Pancreas (tissue), 10 donors: Measurements from ENCODE around the gene XIAP. TPM values are rescaled to one million over a fixed set of nuclear protein-coding genes. Genes with fewer than 3 reads are reported as not detected.

Experiments used
- ATAC-seq, 4 donors: fragments of 200-7000 bp; cut with Tn5 transposase; one replicate each; pipeline versions ENCODE4 v1.8.0 to v1.9.1; 2020; ENCODE audit warnings: mild to moderate bottlenecking in 4 of 4, moderate library complexity in 4 of 4
- DNase-seq, 6 donors: peaks; one replicate each; pipeline ENCODE4 v3.0.0-alpha.2; 2020
- FAIRE-seq: peaks from 2 replicates; lab custom pipeline; 2012; peaks lifted over from hg19 to GRCh38; lab: Jason Lieb, UNC
- H3K27ac ChIP-seq, 4 donors: fragments of 200-600 bp; sonication (generic); 1 replicate in 3 of 4; 2 replicates in 1 of 4; pipeline versions ENCODE4 v1.5.0 to v1.8.0; 2020
- H3K27me3 ChIP-seq, 4 donors: fragments of 200-600 bp; one replicate each; pipeline ENCODE4 v1.8.0; 2021
- H3K36me3 ChIP-seq, 3 donors: fragments of 200-600 bp; sonication (generic) in 1 of 3; one replicate each; pipeline versions ENCODE4 v1.5.0 to v1.8.0; 2020 to 2021
- H3K4me1 ChIP-seq, 3 donors: fragments of 200-600 bp; one replicate each; pipeline ENCODE4 v1.8.0; 2021
- H3K4me3 ChIP-seq, 4 donors: fragments of 200-600 bp; sonication (generic) in 2 of 4; one replicate each; pipeline versions ENCODE4 v1.5.0 to v1.8.0; 2020 to 2021
- H3K9me3 ChIP-seq, 4 donors: fragments of 200-600 bp; one replicate each; pipeline ENCODE4 v1.8.0; 2021
- CTCF ChIP-seq, 4 donors: fragments of 200-600 bp; sonication (generic) in 3 of 4; IDR thresholded peaks; one replicate each; pipeline versions ENCODE4 v1.5.0 to v1.8.0; 2021; ENCODE audit warnings: antibody characterized with exemption in 4 of 4
- whole genome bisulfite sequencing, 2 donors: extraction: QIAGEN DNeasy Blood & Tissue Kit; methylation state at CpG; one replicate each; pipeline ENCODE4 v1.1.7; 2013; 5-methylcytosine and 5-hydroxymethylcytosine counted together
- intact Hi-C, 3 donors: fragments of 100-400 bp; cut with DNase I; formaldehyde crosslinking; loops; one replicate each; pipeline versions ENCODE4 v1.11.1 to v1.14.2; 2022
- polyA plus RNA-seq, 2 donors: library from polyadenylated mRNA; stranded (reverse); fragments of 200-250 nt; gene quantifications; one replicate each; pipeline ENCODE4 v1.2.3, GENCODE V29; 2013
- total RNA-seq, 6 donors: library from RNA; stranded (reverse); fragmentation: NEBNext Ultra II Directional in 4 of 6; extraction: Animal tissue kit (Norgen Biotek cat#: 25700) in 4 of 6; gene quantifications; one replicate each; pipeline versions ENCODE4 v1.2.1 to v1.2.4, GENCODE V29; 2021 to 2023
- donor health status: healthy with polysubstance abuse.
- donor health status: DM: no; HTN: no; CAD: no; lungs with moderate emphysema.
- donor health status: DM: no; HTN: no; CAD: no.
- donor health status: control.
- donor health status: control.
- donor health status: Bipolar disorder and iron deficiency.
- donor health status: DM: yes; HTN: yes; CAD: no.
- donor health status: DM: no; HTN: no; CAD: no.
- donor health status: DM: no; HTN: no; CAD: no.
- donor health status: DM: yes; HTN: yes; CAD: no.

XIAP gene
- total and polyA plus RNA-seq, 8 donors = 3.4 to 40.6 (median 26.0) TPM

GRCh38 chrX:123873956-123874355, 14.1 kb downstream of the XIAP start:
- DNase-seq = no peak
- Histone ChIP-seq H3K27ac (no peak overlapping the region), H3K27me3 (no peaks in the 10 kb centered on the region), H3K9me3 (no peaks in the 10 kb centered on the region), H3K4me3 (no peak overlapping the region), H3K4me1 (peaks cover 0 to 7% (median 0%) of the 10 kb centered on the region in 3 donors), H3K36me3 (no peaks in the 10 kb centered on the region)
- peak; percentile 51 to 72 (median 60) for ATAC-seq
- 50 to 63% methylated on average over 1 of the region's 1 CpG for WGBS, 2 donors
- FAIRE-seq = no peak
- intact Hi-C loops = no loop called here
- TF ChIP-seq CTCF (IDR thresholded peaks at IDR 0.05) = no peak

- ATAC-seq (no peak), FAIRE-seq (no peak), DNase-seq (no peak)
- Histone ChIP-seq H3K36me3 (no peaks in the 10 kb centered on the region), H3K4me1 (peaks cover 0 to 7% (median 0%) of the 10 kb centered on the region in 3 donors), H3K4me3 (no peak overlapping the region), H3K9me3 (no peaks in the 10 kb centered on the region), H3K27ac (no peak overlapping the region), H3K27me3 (no peaks in the 10 kb centered on the region)
- 58 to 67% methylated on average over 2 of the region's 2 CpGs for WGBS, 2 donors
- intact Hi-C loops = no loop called here
- TF ChIP-seq CTCF (IDR thresholded peaks at IDR 0.05) = no peak
Observed at GRCh38 chrX:123876177-123876576, 16.3 kb downstream of the XIAP start.

GRCh38 chrX:123876844-123877243, 17.0 kb downstream of the XIAP start:
- H3K4me3 ChIP-seq = no peak overlapping the region
- H3K27ac ChIP-seq = no peak overlapping the region
- H3K4me1 ChIP-seq = peaks cover 0 to 7% (median 0%) of the 10 kb centered on the region in 3 donors
- FAIRE-seq (no peak), ATAC-seq (no peak), DNase-seq (no peak)
- 83 to 92% methylated on average over 2 of the region's 2 CpGs for WGBS, 2 donors
- intact Hi-C loops = no loop called here
- H3K9me3 ChIP-seq = no peaks in the 10 kb centered on the region
- H3K36me3 ChIP-seq = no peaks in the 10 kb centered on the region
- H3K27me3 ChIP-seq = no peaks in the 10 kb centered on the region
- no peak for TF ChIP-seq CTCF (IDR thresholded peaks at IDR 0.05)

GRCh38 chrX:123878252-123878721, 18.4 kb downstream of the XIAP start:
- Histone ChIP-seq H3K9me3 (no peaks in the 10 kb centered on the region), H3K4me1 (peaks cover 0 to 7% (median 0%) of the 10 kb centered on the region in 3 donors), H3K27me3 (no peaks in the 10 kb centered on the region), H3K27ac (no peak overlapping the region), H3K4me3 (no peak overlapping the region), H3K36me3 (no peaks in the 10 kb centered on the region)
- DNase-seq (no peak), ATAC-seq (peak in 2 of 4 donors; percentile 21 to 35), FAIRE-seq (peak; percentile 53)
- intact Hi-C loops = no loop called here
- 39 to 53% methylated on average over 2 of the region's 2 CpGs for WGBS, 2 donors
- TF ChIP-seq CTCF (IDR thresholded peaks at IDR 0.05) = no peak

GRCh38 chrX:123881330-123881729, 21.5 kb downstream of the XIAP start:
- Histone ChIP-seq H3K27ac (no peak overlapping the region), H3K4me1 (peaks cover 0 to 7% (median 4%) of the 10 kb centered on the region in 3 donors), H3K4me3 (no peak overlapping the region), H3K27me3 (no peaks in the 10 kb centered on the region), H3K9me3 (no peaks in the 10 kb centered on the region), H3K36me3 (no peaks in the 10 kb centered on the region)
- peak; percentile 80 for FAIRE-seq
- TF ChIP-seq CTCF (IDR thresholded peaks at IDR 0.05) = no peak
- no peak for DNase-seq
- ATAC-seq = no peak
- intact Hi-C loops = no loop called here
